ENCODE measurements around the gene KCNH8.

DNA sequence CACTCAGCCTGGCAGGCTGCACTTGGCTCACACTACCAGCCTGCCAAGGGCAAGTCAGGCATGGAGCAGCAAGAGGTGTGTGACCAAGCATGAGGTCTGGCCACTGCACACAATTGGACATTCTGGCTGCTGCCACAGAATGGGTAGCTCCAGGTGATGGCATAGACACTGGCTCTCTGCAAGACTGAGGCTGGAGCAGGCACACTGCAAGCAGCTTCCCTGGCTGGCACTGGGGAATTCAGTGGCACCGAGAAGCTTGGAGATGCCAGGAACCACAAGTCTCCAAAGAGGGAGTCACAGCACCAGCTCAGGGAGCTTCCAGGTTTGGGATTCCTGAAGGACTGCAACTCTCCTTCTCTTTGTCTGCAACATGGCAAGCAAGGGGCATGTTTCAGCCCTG, 42.0 kb upstream of the KCNH8 start:
- TF ChIP-seq, protein P1, sequence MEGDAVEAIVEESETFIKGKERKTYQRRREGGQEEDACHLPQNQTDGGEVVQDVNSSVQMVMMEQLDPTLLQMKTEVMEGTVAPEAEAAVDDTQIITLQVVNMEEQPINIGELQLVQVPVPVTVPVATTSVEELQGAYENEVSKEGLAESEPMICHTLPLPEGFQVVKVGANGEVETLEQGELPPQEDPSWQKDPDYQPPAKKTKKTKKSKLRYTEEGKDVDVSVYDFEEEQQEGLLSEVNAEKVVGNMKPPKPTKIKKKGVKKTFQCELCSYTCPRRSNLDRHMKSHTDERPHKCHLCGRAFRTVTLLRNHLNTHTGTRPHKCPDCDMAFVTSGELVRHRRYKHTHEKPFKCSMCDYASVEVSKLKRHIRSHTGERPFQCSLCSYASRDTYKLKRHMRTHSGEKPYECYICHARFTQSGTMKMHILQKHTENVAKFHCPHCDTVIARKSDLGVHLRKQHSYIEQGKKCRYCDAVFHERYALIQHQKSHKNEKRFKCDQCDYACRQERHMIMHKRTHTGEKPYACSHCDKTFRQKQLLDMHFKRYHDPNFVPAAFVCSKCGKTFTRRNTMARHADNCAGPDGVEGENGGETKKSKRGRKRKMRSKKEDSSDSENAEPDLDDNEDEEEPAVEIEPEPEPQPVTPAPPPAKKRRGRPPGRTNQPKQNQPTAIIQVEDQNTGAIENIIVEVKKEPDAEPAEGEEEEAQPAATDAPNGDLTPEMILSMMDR (IDR thresholded peaks at IDR 0.05; ENCODE audit: low read depth, low read length), result no peak
- TF ChIP-seq POLR2A (IDR thresholded peaks at IDR 0.05; ENCODE audit: extremely low read depth, insufficient read length), result no peak
- TF ChIP-seq, protein P2, sequence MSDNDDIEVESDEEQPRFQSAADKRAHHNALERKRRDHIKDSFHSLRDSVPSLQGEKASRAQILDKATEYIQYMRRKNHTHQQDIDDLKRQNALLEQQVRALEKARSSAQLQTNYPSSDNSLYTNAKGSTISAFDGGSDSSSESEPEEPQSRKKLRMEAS (IDR thresholded peaks at IDR 0.05; ENCODE audit: low read depth, low read length), result no peak
